ENCODE measurements around the gene SEMA3C. TPM values are rescaled to one million over a fixed set of nuclear protein-coding genes. Genes with fewer than 3 reads are reported as not detected.

The SEMA3C gene
- total and polyA plus RNA-seq, 2 donors (not counting 3 experiments of a cell fraction or from before 2014, with no cell fraction given), result 0.01 to 0.09 TPM

DNA sequence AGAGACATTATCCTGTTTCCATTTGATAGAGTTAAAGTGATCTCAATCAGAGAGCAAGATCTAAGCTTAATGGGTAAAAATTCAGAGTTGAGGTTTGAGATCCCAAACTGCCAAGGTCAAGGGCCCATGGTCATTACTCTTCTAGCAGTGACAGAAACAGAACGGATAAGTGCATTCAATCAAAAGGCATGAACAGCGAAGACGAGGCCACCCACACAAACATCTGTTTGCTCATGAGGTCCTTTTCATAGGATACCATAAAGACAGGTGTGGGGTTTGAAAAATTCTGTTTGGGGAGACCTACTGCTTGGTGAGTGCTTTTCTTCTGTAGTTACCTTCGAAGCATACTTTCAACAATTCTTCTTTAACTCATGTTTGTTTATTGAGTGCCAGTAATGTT lies 58.3 kb downstream of the SEMA3C start:
- Histone ChIP-seq H3K4me1 (ENCODE audit: control insufficient read depth, extremely low read depth, insufficient read depth, low read length) (no peaks in the 10 kb centered on the region), H3K79me2 (ENCODE audit: control insufficient read depth, insufficient read depth, low read length) (no peaks in the 10 kb centered on the region), H3K27me3 (ENCODE audit: control insufficient read depth in 2 of 2, insufficient read depth in 2 of 2, low read length in 2 of 2) (no peaks in the 10 kb centered on the region), H3K4me3 (replicated peaks in 1 of 3; ENCODE audit: insufficient read depth in 1 of 3, low read depth in 1 of 3, low read length in 3 of 3) (no peak overlapping the region), H3K9me3 (replicated peaks; ENCODE audit: control insufficient read depth, insufficient read depth, low read length) (no peaks in the 10 kb centered on the region), H3K27ac (ENCODE audit: insufficient read depth, low read depth, low read length) (no peak overlapping the region), H2AFZ (ENCODE audit: low read depth, low read length) (no peak overlapping the region), H3K36me3 (ENCODE audit: control insufficient read depth in 2 of 2, extremely low read depth in 1 of 2, insufficient read depth in 2 of 2, low read length in 2 of 2) (no peaks in the 10 kb centered on the region), H3K9me1 (replicated peaks; ENCODE audit: control insufficient read depth, extremely low read depth, insufficient read depth, low read length) (no peaks in the 10 kb centered on the region), H4K20me1 (replicated peaks; ENCODE audit: control insufficient read depth, extremely low read depth, insufficient read depth, low read length) (no peaks in the 10 kb centered on the region), H3K9ac (replicated peaks; ENCODE audit: extremely low read depth, insufficient read depth, low read length) (no peak overlapping the region), H3K4me2 (ENCODE audit: insufficient read depth, low read length) (no peak overlapping the region)
- BruUV-seq (replicated peaks), result no TSS peak
- dilution Hi-C loops (cut with MboI; ENCODE audit: extremely low pct_ligation_motif_present, low sequenced_read_pairs), result no loop called here
- CTCF ChIA-PET, result interaction anchor here (1.0 kb wide), 1 partner anchor 9 kb away, joined by 3 read pairs; no protein-coding TSS in a partner anchor
- POLR2A ChIA-PET, result no interaction called here
- intact Hi-C loops (cut with micrococcal nuclease), result no loop called here
- FAIRE-seq (no peak), DNase-seq (ENCODE audit: low read depth, low spot score) (no peak)
- TF ChIP-seq, protein P1, sequence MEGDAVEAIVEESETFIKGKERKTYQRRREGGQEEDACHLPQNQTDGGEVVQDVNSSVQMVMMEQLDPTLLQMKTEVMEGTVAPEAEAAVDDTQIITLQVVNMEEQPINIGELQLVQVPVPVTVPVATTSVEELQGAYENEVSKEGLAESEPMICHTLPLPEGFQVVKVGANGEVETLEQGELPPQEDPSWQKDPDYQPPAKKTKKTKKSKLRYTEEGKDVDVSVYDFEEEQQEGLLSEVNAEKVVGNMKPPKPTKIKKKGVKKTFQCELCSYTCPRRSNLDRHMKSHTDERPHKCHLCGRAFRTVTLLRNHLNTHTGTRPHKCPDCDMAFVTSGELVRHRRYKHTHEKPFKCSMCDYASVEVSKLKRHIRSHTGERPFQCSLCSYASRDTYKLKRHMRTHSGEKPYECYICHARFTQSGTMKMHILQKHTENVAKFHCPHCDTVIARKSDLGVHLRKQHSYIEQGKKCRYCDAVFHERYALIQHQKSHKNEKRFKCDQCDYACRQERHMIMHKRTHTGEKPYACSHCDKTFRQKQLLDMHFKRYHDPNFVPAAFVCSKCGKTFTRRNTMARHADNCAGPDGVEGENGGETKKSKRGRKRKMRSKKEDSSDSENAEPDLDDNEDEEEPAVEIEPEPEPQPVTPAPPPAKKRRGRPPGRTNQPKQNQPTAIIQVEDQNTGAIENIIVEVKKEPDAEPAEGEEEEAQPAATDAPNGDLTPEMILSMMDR (IDR thresholded peaks at IDR 0.05; ENCODE audit: extremely low read depth in 1 of 2, insufficient read depth in 1 of 2, low read depth in 1 of 2, low read length in 2 of 2), result no peak
- TF ChIP-seq JUN (IDR thresholded peaks at IDR 0.05; ENCODE audit: borderline replicate concordance, insufficient read depth, insufficient read length, low read depth) (no peak), GATA2 (IDR thresholded peaks at IDR 0.05; ENCODE audit: insufficient read depth, insufficient read length, low read depth, low read length) (no peak), EZH2 (IDR thresholded peaks at IDR 0.05; ENCODE audit: borderline replicate concordance, low read depth, low read length, severe bottlenecking) (no peak), MYC (IDR thresholded peaks at IDR 0.05; ENCODE audit: low read depth, low read length) (no peak), POLR2A (IDR thresholded peaks at IDR 0.05; ENCODE audit: low read depth, low read length) (no peak), POLR2AphosphoS5 (IDR thresholded peaks at IDR 0.05; ENCODE audit: insufficient read depth, low read depth, low read length) (no peak), FOS (IDR thresholded peaks at IDR 0.05; ENCODE audit: borderline replicate concordance, insufficient read depth, low read length) (no peak)
- TF ChIP-seq, protein P2, sequence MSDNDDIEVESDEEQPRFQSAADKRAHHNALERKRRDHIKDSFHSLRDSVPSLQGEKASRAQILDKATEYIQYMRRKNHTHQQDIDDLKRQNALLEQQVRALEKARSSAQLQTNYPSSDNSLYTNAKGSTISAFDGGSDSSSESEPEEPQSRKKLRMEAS (IDR thresholded peaks at IDR 0.05; ENCODE audit: insufficient read depth, insufficient read length), result no peak
